WTC11 (cell line): ENCODE data around the gene AFG3L2.

Experiments used
- CDX4 ChIP-seq: fragments of 250-450 bp; sonication (Bioruptor Pico); IDR thresholded peaks from 2 replicates; pipeline ENCODE4 v1.9.0; 2021; ENCODE audit warnings: moderate library complexity, mild to moderate bottlenecking, inconsistent platforms, borderline replicate concordance
- CREB1 ChIP-seq: sonication (generic); formaldehyde crosslinking; IDR thresholded peaks from 2 replicates; pipeline ENCODE4 v1.8.0; 2023; ENCODE audit warnings: mild to moderate bottlenecking, missing genetic modification reagents
- CTCF ChIP-seq: fragments of 200-600 bp; IDR thresholded peaks from 2 replicates; pipeline ENCODE4 v1.8.0; 2022; ENCODE audit warnings: antibody characterized with exemption
- ESRRA ChIP-seq: sonication (generic); formaldehyde crosslinking; IDR thresholded peaks from 2 replicates; pipeline ENCODE4 v1.8.1; 2022; ENCODE audit warnings: mild to moderate bottlenecking, missing genetic modification reagents, borderline replicate concordance
- ETV6 ChIP-seq: sonication (generic); formaldehyde crosslinking; IDR thresholded peaks from 2 replicates; pipeline ENCODE4 v1.8.1; 2022; ENCODE audit warnings: mild to moderate bottlenecking, missing genetic modification reagents
- FOXJ3 ChIP-seq: sonication (generic); formaldehyde crosslinking; IDR thresholded peaks from 2 replicates; pipeline ENCODE4 v1.9.0; 2021; ENCODE audit warnings: missing genetic modification reagents, mild to moderate bottlenecking, borderline replicate concordance
- FOXP1 ChIP-seq: sonication (generic); formaldehyde crosslinking; IDR thresholded peaks from 2 replicates; pipeline ENCODE4 v1.8.0; 2022; ENCODE audit warnings: missing genetic modification reagents, mild to moderate bottlenecking, moderate library complexity, borderline replicate concordance
- JAZF1 ChIP-seq: fragments of 250-450 bp; sonication (Bioruptor Pico); IDR thresholded peaks from 2 replicates; pipeline ENCODE4 v1.9.0; 2021; ENCODE audit warnings: moderate library complexity, mild to moderate bottlenecking, inconsistent platforms
- JUN ChIP-seq: sonication (generic); formaldehyde crosslinking; IDR thresholded peaks from 2 replicates; pipeline ENCODE4 v1.8.0; 2023; ENCODE audit warnings: mild to moderate bottlenecking, missing genetic modification reagents
- TP53 ChIP-seq: sonication (generic); formaldehyde crosslinking; IDR thresholded peaks from 2 replicates; pipeline ENCODE4 v1.8.1; 2023; ENCODE audit warnings: mild to moderate bottlenecking, missing genetic modification reagents
- ZNF423 ChIP-seq: fragments of 250-450 bp; sonication (Bioruptor Pico); IDR thresholded peaks from 2 replicates; pipeline ENCODE4 v2.1.2; 2022; ENCODE audit warnings: mild to moderate bottlenecking, moderate library complexity
- TF ChIP-seq, protein P1 (sequence below): sonication (generic); formaldehyde crosslinking; IDR thresholded peaks from 2 replicates; pipeline ENCODE4 v1.8.1; 2023; ENCODE audit warnings: mild to moderate bottlenecking, moderate library complexity, missing genetic modification reagents
- TF ChIP-seq, protein P2 (sequence below): sonication (generic); formaldehyde crosslinking; IDR thresholded peaks from 2 replicates; pipeline ENCODE4 v1.8.0; 2022; ENCODE audit warnings: mild to moderate bottlenecking, missing genetic modification reagents

DNA sequence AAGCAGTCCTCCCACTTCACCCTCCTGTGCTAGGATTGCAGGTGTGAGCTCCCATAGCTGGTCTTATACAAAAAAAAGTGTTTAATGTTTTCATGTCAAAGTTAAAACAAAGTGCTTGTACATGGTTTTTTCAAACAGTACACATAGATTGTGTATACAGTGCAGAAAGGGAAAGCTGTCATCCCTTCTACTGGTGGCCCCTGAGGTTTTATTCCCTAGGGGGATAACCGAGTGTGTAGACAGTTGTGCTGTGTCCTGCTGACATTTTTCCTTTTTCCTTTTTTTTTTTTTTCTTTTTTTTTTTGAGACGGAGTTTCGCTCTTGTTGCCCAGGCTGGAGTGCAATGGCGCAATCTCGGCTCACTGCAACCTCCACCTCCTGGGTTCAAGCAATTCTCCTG, 58.2 kb downstream of the AFG3L2 start:
- TF ChIP-seq CTCF (no peak), TP53 (CRISPR knock-in tag) (no peak), FOXJ3 (CRISPR knock-in tag) (no peak), JUN (CRISPR knock-in tag) (no peak), CDX4 (no peak), ETV6 (CRISPR knock-in tag) (no peak), CREB1 (CRISPR knock-in tag) (no peak), ZNF423 (CRISPR knock-in tag) (no peak), FOXP1 (CRISPR knock-in tag) (no peak), ESRRA (CRISPR knock-in tag) (no peak), JAZF1 (no peak)
- TF ChIP-seq, protein P1, sequence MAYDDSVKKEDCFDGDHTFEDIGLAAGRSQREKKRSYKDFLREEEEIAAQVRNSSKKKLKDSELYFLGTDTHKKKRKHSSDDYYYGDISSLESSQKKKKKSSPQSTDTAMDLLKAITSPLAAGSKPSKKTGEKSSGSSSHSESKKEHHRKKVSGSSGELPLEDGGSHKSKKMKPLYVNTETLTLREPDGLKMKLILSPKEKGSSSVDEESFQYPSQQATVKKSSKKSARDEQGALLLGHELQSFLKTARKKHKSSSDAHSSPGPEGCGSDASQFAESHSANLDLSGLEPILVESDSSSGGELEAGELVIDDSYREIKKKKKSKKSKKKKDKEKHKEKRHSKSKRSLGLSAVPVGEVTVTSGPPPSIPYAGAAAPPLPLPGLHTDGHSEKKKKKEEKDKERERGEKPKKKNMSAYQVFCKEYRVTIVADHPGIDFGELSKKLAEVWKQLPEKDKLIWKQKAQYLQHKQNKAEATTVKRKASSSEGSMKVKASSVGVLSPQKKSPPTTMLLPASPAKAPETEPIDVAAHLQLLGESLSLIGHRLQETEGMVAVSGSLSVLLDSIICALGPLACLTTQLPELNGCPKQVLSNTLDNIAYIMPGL (CRISPR knock-in tag), result no peak
- TF ChIP-seq, protein P2, sequence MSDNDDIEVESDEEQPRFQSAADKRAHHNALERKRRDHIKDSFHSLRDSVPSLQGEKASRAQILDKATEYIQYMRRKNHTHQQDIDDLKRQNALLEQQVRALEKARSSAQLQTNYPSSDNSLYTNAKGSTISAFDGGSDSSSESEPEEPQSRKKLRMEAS (CRISPR knock-in tag), result no peak
